Transverse colon (tissue), 4 donors: Measurements from ENCODE around the gene TAS1R3. TPM values are rescaled to one million over a fixed set of nuclear protein-coding genes. Genes with fewer than 3 reads are reported as not detected.
A peak's percentile ranks its signal among the peaks of the same experiment; 100 is the strongest.

Experiments
- DNase-seq: peaks from one replicate; pipeline ENCODE4 v3.0.0-alpha.2; 2019
- H3K27ac ChIP-seq, 4 donors: fragments of 200-600 bp; sonication (generic); 2 replicates each; pipeline ENCODE4 v1.5.1; 2016 to 2018; ENCODE audit warnings: inconsistent platforms in 4 of 4
- H3K27me3 ChIP-seq: fragments of 200-600 bp; sonication (generic); 2 replicates; pipeline ENCODE4 v1.5.1; 2017; ENCODE audit warnings: inconsistent platforms
- H3K36me3 ChIP-seq, 4 donors: fragments of 200-600 bp; sonication (generic); 2 replicates each; pipeline ENCODE4 v1.5.1; 2017 to 2019; ENCODE audit warnings: inconsistent platforms in 4 of 4
- H3K4me1 ChIP-seq, 4 donors: fragments of 200-600 bp; sonication (generic); 2 replicates each; pipeline ENCODE4 v1.5.1; 2017 to 2020; ENCODE audit warnings: inconsistent platforms in 4 of 4
- H3K4me3 ChIP-seq, 4 donors: fragments of 200-600 bp; sonication (generic); 1 replicate in 1 of 4; 2 replicates in 3 of 4; pipeline versions ENCODE4 v1.5.1 to v1.6.1; 2017 to 2019; ENCODE audit warnings: inconsistent platforms in 4 of 4
- H3K9me3 ChIP-seq, 2 donors: fragments of 200-600 bp; sonication (generic); 2 replicates each; pipeline ENCODE4 v1.5.1; 2017 to 2019; ENCODE audit warnings: inconsistent platforms in 2 of 2
- CTCF ChIP-seq, 5 experiments: fragments of 200-600 bp in 3 of 5; fragments of 450-650 bp in 2 of 5; sonication (generic) in 3 of 5; IDR thresholded peaks; 1 replicate in 2 of 5; 2 replicates in 3 of 5; pipeline ENCODE4 v1.5.1; 2016 to 2017; ENCODE audit warnings: antibody characterized with exemption in 5 of 5, inconsistent platforms in 3 of 5, mild to moderate bottlenecking in 2 of 5, moderate library complexity in 1 of 5
- EP300 ChIP-seq: sonication (generic); formaldehyde crosslinking; IDR thresholded peaks from one replicate; pipeline ENCODE4 v1.6.1; 2017; ENCODE audit warnings: antibody characterized with exemption, low read depth
- POLR2A ChIP-seq: fragments of 450-650 bp; IDR thresholded peaks from one replicate; pipeline ENCODE4 v1.6.1; 2016; ENCODE audit warnings: antibody characterized with exemption, mild to moderate bottlenecking, moderate library complexity
- POLR2AphosphoS5 ChIP-seq, 3 donors: sonication (generic); formaldehyde crosslinking; IDR thresholded peaks; one replicate each; pipeline ENCODE4 v1.6.1; 2016; ENCODE audit warnings: antibody characterized with exemption in 3 of 3
- WGBS, 2 donors: methylation state at CpG; one replicate each; pipeline ENCODE4 v1.1.5; 2018; ENCODE audit warnings: low coverage in 1 of 2; 5-methylcytosine and 5-hydroxymethylcytosine counted together
- in situ Hi-C, 4 donors: fragments of 200-750 bp; cut with MboI; loops; one replicate each; pipeline versions ENCODE4 v1.15.0 to v1.15.1; 2017; ENCODE audit warnings: low sequenced_read_pairs in 3 of 4, low pct_ligation_motif_present in 1 of 4, low pct_unique_long_range_greater_than_20kb in 1 of 4
- intact Hi-C: fragments of 100-400 bp; cut with DNase I; formaldehyde crosslinking; loops from one replicate; pipeline ENCODE4 v1.15.1; 2023; ENCODE audit warnings: low total_unique reads
- total RNA-seq, 4 donors: library from RNA; depleted of rRNA; stranded (reverse); fragments of >200 nt; gene quantifications; one replicate each; pipeline ENCODE4 v1.1.0, GENCODE V29; 2016

The TAS1R3 gene
- total RNA-seq, 4 donors from 2014 or later: 0.40 to 2.0 (median 1.9) TPM; not detected in 1

DNA sequence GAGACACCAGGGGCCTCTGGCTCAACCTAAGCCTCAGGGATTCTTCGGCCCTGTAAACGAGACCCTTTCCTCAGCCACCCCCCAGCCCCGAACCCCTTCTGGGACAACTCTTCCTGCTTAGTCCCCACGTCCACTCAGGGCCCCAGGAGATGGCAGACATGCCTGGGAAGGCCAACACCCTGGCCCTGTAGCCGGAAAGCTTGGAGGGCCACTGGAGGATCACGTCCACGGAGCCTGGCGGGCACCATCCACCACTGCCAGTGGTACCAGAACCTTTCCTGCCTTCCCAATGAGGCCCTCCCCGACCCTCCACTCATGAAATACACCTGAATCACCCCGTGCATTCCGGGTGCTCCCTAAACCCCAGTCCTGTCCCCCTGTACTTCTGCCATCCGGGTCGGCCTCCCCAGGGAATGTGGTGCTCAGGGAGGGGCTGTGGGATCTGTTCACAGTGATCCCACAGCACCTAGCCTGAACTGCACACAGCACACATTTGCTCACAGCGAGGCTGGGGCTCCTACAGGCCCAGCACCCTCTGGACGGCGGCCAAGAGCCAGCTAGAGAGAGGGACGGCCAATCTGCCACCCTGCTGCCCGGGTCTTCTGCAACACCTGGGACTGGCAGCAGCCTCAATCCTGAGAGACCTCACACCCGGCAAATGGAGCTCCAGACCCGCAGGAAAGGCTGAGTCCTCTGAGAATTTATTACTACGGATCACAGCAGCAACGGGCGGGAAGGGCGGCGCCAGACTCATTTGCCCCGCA, 42.2 kb downstream of the TAS1R3 start:
- no peak for TF ChIP-seq CTCF (IDR thresholded peaks at IDR 0.05)
- TF ChIP-seq EP300: no peak
- no peak for TF ChIP-seq POLR2A
- no peak for TF ChIP-seq POLR2AphosphoS5 (IDR thresholded peaks at IDR 0.05)
- Histone ChIP-seq H3K9me3 (no peaks in the 10 kb centered on the region), H3K4me1 (peaks cover 26 to 34% (median 30%) of the 10 kb centered on the region in 4 donors), H3K27me3 (no peaks in the 10 kb centered on the region), H3K4me3 (peak overlapping the region in 1 of 4 donors; percentile 90), H3K27ac (no peak overlapping the region), H3K36me3 (no peaks in the 10 kb centered on the region)
- intact Hi-C loops (loop anchor here (10.0 kb wide), 1 partner anchor 358 kb away; the partner anchor contains the start of gene ISG15), in situ Hi-C loops (no loop called here)
- no peak for DNase-seq
- 80 to 84% methylated on average over 1 to 25 of the region's 26 CpGs for WGBS, 2 donors

GRCh38 chr1:1373815-1374588, 42.9 kb downstream of the TAS1R3 start:
- in situ Hi-C loops: no loop called here

GRCh38 chr1:1374589-1374928, 43.5 kb downstream of the TAS1R3 start:
- 1% methylated on average over 10 of the region's 24 CpGs; no CpG with 5 or more reads in 1 of the 2 donors for WGBS, 2 donors
- H3K9me3 ChIP-seq: no peaks in the 10 kb centered on the region
- DNase-seq: peak; percentile 27

More at GRCh38 chr1:1373815-1374588, 42.9 kb downstream of the TAS1R3 start:
- Histone ChIP-seq H3K4me3 (peak overlapping the region; percentile 90 to 99 (median 95)), H3K4me1 (peaks cover 26 to 34% (median 30%) of the 10 kb centered on the region in 4 donors), H3K27me3 (no peaks in the 10 kb centered on the region), H3K36me3 (no peaks in the 10 kb centered on the region), H3K27ac (peak overlapping the region; percentile 92 to 99 (median 96)), H3K9me3 (no peaks in the 10 kb centered on the region)
- DNase-seq: peak; percentile 14
- no peak for TF ChIP-seq CTCF (IDR thresholded peaks at IDR 0.05)
- TF ChIP-seq POLR2AphosphoS5 (IDR thresholded peaks at IDR 0.05): no peak
- no peak for TF ChIP-seq POLR2A
- TF ChIP-seq EP300: no peak
- intact Hi-C loops: loop anchor here (2.0 to 10.0 kb wide), 2 partner anchors 17 to 359 kb away; partner anchors contain the start of gene ISG15
- WGBS, 2 donors: 53% methylated on average over 43 of the region's 52 CpGs; no CpG with 5 or more reads in 1 of the 2 donors

More at GRCh38 chr1:1374589-1374928, 43.5 kb downstream of the TAS1R3 start:
- Histone ChIP-seq H3K27ac (peak overlapping the region; percentile 92 to 99 (median 96)), H3K4me3 (peak overlapping the region; percentile 90 to 99 (median 95)), H3K36me3 (no peaks in the 10 kb centered on the region), H3K4me1 (peaks cover 26 to 34% (median 30%) of the 10 kb centered on the region in 4 donors), H3K27me3 (no peaks in the 10 kb centered on the region)
- TF ChIP-seq CTCF (IDR thresholded peaks at IDR 0.05) (no peak), EP300 (no peak), POLR2AphosphoS5 (IDR thresholded peaks at IDR 0.05) (no peak), POLR2A (no peak)
- in situ Hi-C loops: no loop called here
- intact Hi-C loops: loop anchor here (2.0 to 10.0 kb wide), 2 partner anchors 18 to 360 kb away; partner anchors contain the start of gene ISG15
